ENCODE results near the gene RAB41. TPM values are rescaled to one million over a fixed set of nuclear protein-coding genes. Genes with fewer than 3 reads are reported as not detected.

RAB41 gene
- total RNA-seq, 2 donors from 2014 or later = not detected

DNA sequence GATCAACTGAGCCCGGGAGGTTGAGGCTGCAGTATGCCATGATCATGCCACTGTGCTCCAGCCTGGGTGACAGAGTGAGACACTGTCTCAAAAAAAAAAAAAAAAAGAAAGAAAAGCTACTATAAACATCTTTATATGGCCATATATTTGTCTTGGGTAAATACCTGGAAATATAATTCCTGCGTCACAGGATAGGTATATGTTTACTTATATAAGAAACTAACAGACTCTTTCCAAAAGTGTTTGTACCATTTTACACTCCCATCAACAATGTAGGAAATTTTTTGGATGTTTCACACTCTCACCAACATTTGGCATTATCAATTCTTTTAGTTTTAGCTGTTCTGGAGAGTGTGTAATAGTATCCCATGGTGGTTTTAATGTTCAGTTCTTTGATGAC, 34.7 kb upstream of the RAB41 start:
- Histone ChIP-seq H3K27ac (no peak overlapping the region), H3K4me1 (no peaks in the 10 kb centered on the region), H3K36me3 (no peaks in the 10 kb centered on the region), H3K4me3 (no peak overlapping the region), H3K9me3 (no peaks in the 10 kb centered on the region), H3K27me3 (no peaks in the 10 kb centered on the region)
- TF ChIP-seq, protein P1, sequence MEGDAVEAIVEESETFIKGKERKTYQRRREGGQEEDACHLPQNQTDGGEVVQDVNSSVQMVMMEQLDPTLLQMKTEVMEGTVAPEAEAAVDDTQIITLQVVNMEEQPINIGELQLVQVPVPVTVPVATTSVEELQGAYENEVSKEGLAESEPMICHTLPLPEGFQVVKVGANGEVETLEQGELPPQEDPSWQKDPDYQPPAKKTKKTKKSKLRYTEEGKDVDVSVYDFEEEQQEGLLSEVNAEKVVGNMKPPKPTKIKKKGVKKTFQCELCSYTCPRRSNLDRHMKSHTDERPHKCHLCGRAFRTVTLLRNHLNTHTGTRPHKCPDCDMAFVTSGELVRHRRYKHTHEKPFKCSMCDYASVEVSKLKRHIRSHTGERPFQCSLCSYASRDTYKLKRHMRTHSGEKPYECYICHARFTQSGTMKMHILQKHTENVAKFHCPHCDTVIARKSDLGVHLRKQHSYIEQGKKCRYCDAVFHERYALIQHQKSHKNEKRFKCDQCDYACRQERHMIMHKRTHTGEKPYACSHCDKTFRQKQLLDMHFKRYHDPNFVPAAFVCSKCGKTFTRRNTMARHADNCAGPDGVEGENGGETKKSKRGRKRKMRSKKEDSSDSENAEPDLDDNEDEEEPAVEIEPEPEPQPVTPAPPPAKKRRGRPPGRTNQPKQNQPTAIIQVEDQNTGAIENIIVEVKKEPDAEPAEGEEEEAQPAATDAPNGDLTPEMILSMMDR (IDR thresholded peaks at IDR 0.05) = no peak
- DNase-seq (ENCODE audit: low spot score) = no peak

DNA sequence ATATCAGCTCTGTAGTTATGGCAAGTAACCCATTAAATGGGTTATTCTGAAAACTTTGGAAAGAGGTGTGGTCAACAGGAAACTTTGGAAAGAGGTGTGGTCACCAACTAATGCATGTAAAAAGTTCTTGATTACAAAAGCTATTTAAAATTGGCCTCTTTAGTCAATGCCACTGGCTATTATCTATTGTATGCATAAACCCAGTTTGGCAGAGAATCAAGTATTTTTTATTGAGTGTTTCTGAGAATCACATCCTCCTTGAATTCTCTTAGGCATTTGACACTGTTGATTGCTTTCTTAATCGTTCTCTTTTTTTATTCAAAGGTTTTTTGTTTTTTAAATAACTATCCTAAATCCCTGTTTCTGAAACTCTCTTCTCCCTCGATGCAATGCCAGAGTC, 29.5 kb upstream of the RAB41 start:
- H3K27ac ChIP-seq = no peak overlapping the region

DNA sequence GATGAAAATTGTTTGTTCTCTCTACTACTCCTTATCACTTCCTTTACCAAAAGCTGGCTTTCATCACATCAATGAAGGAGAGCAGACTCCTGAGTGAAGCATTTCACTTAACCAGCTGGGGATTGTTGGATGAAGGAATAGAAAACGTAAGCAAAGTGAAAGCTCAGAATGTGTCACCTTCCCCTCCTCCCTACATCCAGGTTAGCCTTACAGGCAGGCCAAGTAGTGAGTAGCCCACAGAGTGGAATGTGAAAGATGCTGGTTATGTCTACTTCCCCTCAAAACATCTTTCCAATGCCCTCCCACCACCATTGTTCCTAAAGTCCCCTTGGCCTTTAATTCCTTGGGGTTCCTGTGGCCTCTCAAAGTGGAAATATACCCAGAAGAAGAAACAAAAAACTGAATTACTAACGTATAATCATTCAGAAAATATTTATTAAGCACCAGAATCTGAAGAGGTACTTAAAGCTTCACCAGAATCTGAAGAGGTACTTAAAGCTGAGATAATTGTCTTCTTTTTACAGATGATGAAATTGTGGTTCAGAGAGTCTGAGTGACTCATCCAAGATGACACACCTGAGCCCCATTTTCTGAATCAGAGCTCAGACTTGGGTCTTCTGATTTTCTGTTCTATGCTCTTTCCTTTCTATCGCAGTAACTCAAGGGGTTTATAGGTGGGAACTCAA, 28.5 kb upstream of the RAB41 start:
- H3K36me3 ChIP-seq = no peaks in the 10 kb centered on the region
- no peak for DNase-seq (ENCODE audit: low spot score)
- TF ChIP-seq, protein P1 (IDR thresholded peaks at IDR 0.05) = no peak
- no peak overlapping the region for H3K27ac ChIP-seq
- H3K4me3 ChIP-seq = no peak overlapping the region
- H3K9me3 ChIP-seq = no peaks in the 10 kb centered on the region
- no peaks in the 10 kb centered on the region for H3K27me3 ChIP-seq
- no peaks in the 10 kb centered on the region for H3K4me1 ChIP-seq

More for the DNA sequence above, 29.5 kb upstream of the RAB41 start:
- Histone ChIP-seq H3K4me1 (no peaks in the 10 kb centered on the region), H3K27me3 (no peaks in the 10 kb centered on the region), H3K36me3 (no peaks in the 10 kb centered on the region), H3K4me3 (no peak overlapping the region), H3K9me3 (no peaks in the 10 kb centered on the region)
- TF ChIP-seq, protein P1 (IDR thresholded peaks at IDR 0.05) = no peak
- no peak for DNase-seq (ENCODE audit: low spot score)

DNA sequence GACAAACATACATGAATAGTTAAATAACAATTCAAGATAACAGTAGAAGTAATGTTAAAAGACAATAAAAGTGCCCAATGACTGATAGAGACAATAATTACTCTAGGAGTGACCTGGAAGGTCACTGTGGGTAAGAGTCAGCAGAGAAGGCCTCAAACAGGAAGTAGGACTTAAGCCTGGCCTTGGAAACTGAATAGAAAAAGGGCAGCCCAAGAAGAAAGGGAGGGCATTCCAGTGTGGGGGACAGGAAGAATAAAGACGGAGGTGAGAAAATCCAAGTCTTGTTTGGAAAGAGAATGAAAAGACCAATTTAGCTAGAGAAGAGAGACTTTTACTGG, 27.9 kb upstream of the RAB41 start:
- Histone ChIP-seq H3K27me3 (no peaks in the 10 kb centered on the region), H3K9me3 (no peaks in the 10 kb centered on the region)
- TF ChIP-seq, protein P1 (IDR thresholded peaks at IDR 0.05) = no peak

DNA sequence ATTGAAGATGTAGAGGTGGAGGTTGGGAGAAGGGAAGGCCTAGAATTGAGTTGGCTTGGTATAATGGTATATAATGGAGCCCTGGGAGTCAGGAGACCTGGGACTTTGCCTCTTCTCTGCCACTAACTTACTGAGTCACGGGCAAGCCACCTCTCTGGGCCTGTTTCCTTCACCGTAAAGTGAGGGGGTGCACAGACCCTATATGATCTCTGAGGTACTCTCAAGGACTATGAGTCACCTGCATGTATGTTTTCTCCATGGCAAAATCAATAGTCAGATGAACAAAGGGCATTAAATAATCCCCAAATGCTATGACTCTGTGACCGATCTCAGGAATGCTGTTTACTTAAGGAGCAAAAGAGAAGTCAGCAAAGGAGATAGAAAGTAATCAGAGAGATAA, 27.1 kb upstream of the RAB41 start:
- TF ChIP-seq, protein P1 (IDR thresholded peaks at IDR 0.05) = no peak
- no peak for DNase-seq (ENCODE audit: low spot score)

More for the DNA sequence above, 27.9 kb upstream of the RAB41 start:
- Histone ChIP-seq H3K4me3 (no peak overlapping the region), H3K36me3 (no peaks in the 10 kb centered on the region), H3K4me1 (no peaks in the 10 kb centered on the region), H3K27ac (no peak overlapping the region)
- no peak for DNase-seq (ENCODE audit: low spot score)

DNA sequence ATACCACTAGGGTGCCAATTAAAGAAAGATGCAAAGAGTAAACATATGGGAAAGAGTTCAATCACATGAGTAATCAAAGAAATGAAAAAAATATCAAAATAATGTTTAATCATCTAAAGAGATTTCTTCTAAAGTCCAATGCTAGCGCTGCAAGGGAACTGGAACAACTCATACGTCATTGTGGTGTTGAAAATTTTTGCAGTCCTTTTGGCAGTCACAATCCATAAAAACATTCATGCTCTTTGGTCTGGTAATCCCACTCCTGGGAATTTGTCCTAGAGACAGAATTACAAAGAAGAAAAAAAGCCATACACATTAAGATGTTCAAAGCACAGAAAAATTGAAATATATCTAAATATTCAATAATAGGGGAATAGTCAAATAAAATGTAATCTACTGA, 26.5 kb upstream of the RAB41 start:
- Histone ChIP-seq H3K4me3 (no peak overlapping the region), H3K27me3 (no peaks in the 10 kb centered on the region), H3K27ac (peak overlapping the region in 1 of 2 donors; percentile 23), H3K36me3 (no peaks in the 10 kb centered on the region), H3K4me1 (no peaks in the 10 kb centered on the region), H3K9me3 (no peaks in the 10 kb centered on the region)
- no peak for DNase-seq (ENCODE audit: low spot score)
- TF ChIP-seq, protein P1 (IDR thresholded peaks at IDR 0.05) = no peak

More for the DNA sequence above, 27.1 kb upstream of the RAB41 start:
- Histone ChIP-seq H3K9me3 (no peaks in the 10 kb centered on the region), H3K36me3 (no peaks in the 10 kb centered on the region), H3K4me3 (no peak overlapping the region), H3K27me3 (no peaks in the 10 kb centered on the region), H3K27ac (peak overlapping the region in 1 of 2 donors; percentile 23), H3K4me1 (no peaks in the 10 kb centered on the region)

Data from right atrium auricular region (tissue), 2 donors.